GM12865 (cell line): Measurements from ENCODE around the gene MTA1.

Experiments
- DNase-seq: peaks from one replicate; pipeline ENCODE4 v3.0.0; 2010; ENCODE audit warnings: low read depth
- H3K4me3 ChIP-seq: 2 replicates; pipeline ENCODE4 v1.5.1; 2011; ENCODE audit warnings: mild to moderate bottlenecking, low read depth, low read length, control low read depth
- CTCF ChIP-seq: IDR thresholded peaks from 2 replicates; pipeline ENCODE4 v1.5.1; 2011; ENCODE audit warnings: low read length, control low read depth, low read depth, inconsistent platforms; ENCODE audit not compliant: insufficient read depth; ENCODE audit errors: missing control alignments

Gene MTA1

GRCh38 chr14:105392131-105393090 lies 27.2 kb upstream of the MTA1 start:
- no peak for DNase-seq
- no peak for TF ChIP-seq CTCF

GRCh38 chr14:105393151-105393550 lies 26.5 kb upstream of the MTA1 start:
- DNase-seq = no peak
- H3K4me3 ChIP-seq = no peak overlapping the region
- TF ChIP-seq CTCF = no peak

More at GRCh38 chr14:105392131-105393090, 27.2 kb upstream of the MTA1 start:
- H3K4me3 ChIP-seq = no peak overlapping the region

GRCh38 chr14:105394714-105395537 lies 24.7 kb upstream of the MTA1 start:
- no peak overlapping the region for H3K4me3 ChIP-seq
- DNase-seq = no peak
- TF ChIP-seq CTCF = no peak

- DNase-seq = no peak
- no peak overlapping the region for H3K4me3 ChIP-seq
Observed at GRCh38 chr14:105395538-105395854, 24.1 kb upstream of the MTA1 start.

GRCh38 chr14:105397350-105397931 lies 22.2 kb upstream of the MTA1 start:
- DNase-seq = no peak
- TF ChIP-seq CTCF = no peak
- peak overlapping the region; percentile 64 for H3K4me3 ChIP-seq

More at GRCh38 chr14:105395538-105395854, 24.1 kb upstream of the MTA1 start:
- TF ChIP-seq CTCF = no peak

GRCh38 chr14:105398044-105398725 lies 21.4 kb upstream of the MTA1 start, which contains the start of gene TEX22:
TSS of gene TEX22 (plus strand) at chr14:105398538. CDS start at chr14:105399341, 803 bp downstream.
- DNase-seq = peak; percentile 95
- TF ChIP-seq CTCF = peak; percentile 27
- H3K4me3 ChIP-seq = peak within 1 kb of the TSS; percentile 64
